LNCaP clone FGC (cell line): ENCODE results near the gene RFPL1.
A peak's percentile ranks its signal among the peaks of the same experiment; 100 is the strongest.

ENCODE experiments used
- DNase-seq: peaks from one replicate; pipeline ENCODE4 v3.0.0-alpha.2; 2011; ENCODE audit warnings: low read depth
- H3K4me3 ChIP-seq: 2 replicates; pipeline ENCODE4 v1.5.1; 2011; ENCODE audit warnings: mild to moderate bottlenecking, low read depth, low read length, control low read depth
- TF ChIP-seq, protein P1 (sequence below): IDR thresholded peaks from 2 replicates; pipeline ENCODE4 v1.5.1; 2012; ENCODE audit warnings: mild to moderate bottlenecking; ENCODE audit not compliant: control insufficient read depth, insufficient read depth; ENCODE audit errors: extremely low read depth

Gene RFPL1

DNA sequence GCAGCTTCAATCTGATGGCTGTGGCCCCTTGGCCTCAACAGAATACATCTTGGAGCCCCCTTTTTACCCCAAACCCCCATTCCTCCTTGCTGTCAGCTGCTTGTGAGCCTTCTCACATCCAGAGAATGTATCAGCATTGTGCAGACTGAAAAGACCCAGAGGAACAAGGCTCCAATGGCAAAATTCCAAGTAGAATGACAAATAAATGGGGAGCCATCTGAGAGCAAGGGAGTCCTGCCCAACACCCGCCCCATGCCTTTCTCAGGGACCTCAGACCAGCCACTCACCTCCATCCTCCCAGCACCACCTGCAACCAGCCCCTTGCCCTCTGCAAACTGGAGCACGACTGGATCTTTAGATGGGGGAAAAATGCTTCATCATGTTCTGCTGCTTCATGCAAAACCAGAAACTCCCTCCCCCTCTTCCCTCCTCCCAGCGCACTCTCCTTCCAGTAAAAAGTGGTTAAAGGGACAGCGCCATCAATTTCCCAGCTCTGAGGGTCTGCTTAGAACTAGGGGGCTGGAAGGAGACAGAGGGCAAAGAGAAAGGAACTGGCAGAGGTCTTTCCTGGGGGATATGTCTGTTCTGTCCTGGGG is 39.4 kb downstream of the RFPL1 start:
- H3K4me3 ChIP-seq = peak overlapping the region; percentile 18; the same call in 1 of the 2 replicates
- TF ChIP-seq, protein P1, sequence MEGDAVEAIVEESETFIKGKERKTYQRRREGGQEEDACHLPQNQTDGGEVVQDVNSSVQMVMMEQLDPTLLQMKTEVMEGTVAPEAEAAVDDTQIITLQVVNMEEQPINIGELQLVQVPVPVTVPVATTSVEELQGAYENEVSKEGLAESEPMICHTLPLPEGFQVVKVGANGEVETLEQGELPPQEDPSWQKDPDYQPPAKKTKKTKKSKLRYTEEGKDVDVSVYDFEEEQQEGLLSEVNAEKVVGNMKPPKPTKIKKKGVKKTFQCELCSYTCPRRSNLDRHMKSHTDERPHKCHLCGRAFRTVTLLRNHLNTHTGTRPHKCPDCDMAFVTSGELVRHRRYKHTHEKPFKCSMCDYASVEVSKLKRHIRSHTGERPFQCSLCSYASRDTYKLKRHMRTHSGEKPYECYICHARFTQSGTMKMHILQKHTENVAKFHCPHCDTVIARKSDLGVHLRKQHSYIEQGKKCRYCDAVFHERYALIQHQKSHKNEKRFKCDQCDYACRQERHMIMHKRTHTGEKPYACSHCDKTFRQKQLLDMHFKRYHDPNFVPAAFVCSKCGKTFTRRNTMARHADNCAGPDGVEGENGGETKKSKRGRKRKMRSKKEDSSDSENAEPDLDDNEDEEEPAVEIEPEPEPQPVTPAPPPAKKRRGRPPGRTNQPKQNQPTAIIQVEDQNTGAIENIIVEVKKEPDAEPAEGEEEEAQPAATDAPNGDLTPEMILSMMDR = no peak
- DNase-seq = no peak

DNA sequence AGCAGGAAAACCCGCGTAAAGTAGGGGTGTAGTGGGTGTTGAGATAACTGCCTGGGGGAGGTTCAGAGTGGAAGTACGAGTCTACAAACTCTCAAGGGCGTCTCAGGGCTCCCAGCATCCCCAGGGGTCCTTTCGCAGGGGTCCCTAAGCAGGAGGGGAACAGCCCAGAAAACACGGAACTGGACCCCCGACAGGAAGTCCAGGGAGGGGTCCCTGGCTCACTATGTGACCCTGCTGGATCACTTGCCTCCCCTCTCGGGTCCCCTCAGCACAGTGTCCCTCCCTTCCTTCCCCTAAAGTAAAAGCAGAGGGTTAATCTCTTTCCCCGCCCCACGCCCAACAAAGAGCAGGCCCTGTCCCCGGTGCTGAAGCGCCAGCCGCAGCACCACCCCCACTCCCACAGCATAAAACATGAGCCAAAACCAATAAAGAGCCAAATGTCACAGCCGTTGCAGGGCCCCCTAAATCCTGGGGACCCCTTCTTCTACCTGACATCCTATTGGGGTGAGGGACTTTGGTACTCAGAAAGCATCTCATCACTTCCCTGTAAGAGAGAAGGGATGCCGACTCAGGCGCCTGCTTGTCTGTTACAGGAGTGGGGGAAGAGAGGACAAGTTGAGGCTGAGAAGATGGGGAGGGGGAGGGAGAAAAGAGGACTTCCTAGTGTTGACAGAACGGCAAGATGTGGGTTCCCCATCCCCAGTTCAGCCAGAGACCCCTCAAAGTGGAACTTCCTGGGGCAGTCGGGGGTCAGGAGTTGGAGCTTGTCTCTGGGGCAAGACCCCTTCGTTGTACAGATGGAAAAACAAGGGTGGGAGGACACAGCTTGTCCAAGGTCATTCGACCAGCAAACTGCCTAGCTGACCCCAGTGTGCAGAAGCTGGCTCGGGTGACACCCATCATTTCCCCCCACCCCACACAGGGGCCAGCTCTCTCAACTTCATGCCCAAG is 40.2 kb downstream of the RFPL1 start:
- DNase-seq = no peak
- TF ChIP-seq, protein P1 = no peak
- peak overlapping the region; percentile 18; the same call in 1 of the 2 replicates for H3K4me3 ChIP-seq

DNA sequence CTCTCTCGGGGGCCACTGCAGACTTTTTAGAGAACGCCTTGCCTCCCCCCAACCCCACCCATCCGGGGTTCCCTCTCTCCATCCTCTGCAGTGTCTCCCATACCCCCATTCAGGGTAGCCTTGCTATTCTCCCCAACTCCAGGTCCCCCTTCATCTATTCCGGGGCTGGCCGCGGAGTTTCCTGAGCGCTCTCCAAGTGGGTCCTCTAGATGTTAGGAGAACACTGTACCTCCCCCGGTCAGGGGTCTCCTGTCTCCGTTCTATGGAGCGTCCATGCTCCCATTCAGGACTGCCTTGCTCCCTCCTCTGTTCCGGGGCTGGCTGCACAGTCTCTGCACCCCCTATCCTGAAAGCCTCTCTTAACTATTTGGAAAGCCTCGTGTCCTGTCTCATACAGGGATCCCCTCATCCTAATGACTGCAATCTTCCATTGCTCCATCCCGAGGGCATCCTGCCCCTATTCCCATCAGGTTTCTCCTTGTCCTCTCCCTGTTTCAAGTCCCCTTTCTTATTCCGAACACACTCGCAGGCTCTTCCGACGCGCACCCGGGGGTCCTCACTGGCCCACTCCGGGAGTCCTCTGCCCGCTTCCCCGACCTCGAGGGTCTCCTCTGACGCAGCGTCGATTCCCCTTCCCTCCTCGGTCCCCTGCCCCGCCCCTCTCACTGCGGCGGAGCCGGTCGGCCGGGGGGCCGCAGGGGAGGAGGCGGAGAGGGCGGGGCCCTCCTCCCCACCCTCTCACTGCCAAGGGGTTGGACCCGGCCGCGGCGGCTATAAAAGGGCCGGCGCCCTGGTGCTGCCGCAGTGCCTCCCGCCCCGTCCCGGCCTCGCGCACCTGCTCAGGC is 41.3 kb downstream of the RFPL1 start, which contains the start of gene NEFH:
Gene NEFH, plus strand, starts transcription at position 802 of the 845 bp plus-strand sequence. CDS start 45 bp downstream, outside the sequence.
- no peak for DNase-seq
- no peak within 1 kb of the TSS for H3K4me3 ChIP-seq
- TF ChIP-seq, protein P1 = no peak

DNA sequence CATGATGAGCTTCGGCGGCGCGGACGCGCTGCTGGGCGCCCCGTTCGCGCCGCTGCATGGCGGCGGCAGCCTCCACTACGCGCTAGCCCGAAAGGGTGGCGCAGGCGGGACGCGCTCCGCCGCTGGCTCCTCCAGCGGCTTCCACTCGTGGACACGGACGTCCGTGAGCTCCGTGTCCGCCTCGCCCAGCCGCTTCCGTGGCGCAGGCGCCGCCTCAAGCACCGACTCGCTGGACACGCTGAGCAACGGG is 41.8 kb downstream of the RFPL1 start:
- TF ChIP-seq, protein P1 = no peak
- no peak overlapping the region for H3K4me3 ChIP-seq
- DNase-seq = no peak

DNA sequence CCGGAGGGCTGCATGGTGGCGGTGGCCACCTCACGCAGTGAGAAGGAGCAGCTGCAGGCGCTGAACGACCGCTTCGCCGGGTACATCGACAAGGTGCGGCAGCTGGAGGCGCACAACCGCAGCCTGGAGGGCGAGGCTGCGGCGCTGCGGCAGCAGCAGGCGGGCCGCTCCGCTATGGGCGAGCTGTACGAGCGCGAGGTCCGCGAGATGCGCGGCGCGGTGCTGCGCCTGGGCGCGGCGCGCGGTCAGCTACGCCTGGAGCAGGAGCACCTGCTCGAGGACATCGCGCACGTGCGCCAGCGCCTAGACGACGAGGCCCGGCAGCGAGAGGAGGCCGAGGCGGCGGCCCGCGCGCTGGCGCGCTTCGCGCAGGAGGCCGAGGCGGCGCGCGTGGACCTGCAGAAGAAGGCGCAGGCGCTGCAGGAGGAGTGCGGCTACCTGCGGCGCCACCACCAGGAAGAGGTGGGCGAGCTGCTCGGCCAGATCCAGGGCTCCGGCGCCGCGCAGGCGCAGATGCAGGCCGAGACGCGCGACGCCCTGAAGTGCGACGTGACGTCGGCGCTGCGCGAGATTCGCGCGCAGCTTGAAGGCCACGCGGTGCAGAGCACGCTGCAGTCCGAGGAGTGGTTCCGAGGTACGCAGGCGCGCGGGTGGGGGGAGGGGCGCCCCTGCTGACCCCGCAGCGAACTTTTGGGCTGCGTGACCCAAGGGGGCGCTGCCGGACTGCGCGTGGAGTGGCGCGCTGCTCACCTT is 42.3 kb downstream of the RFPL1 start:
- H3K4me3 ChIP-seq = no peak overlapping the region
- TF ChIP-seq, protein P1 = no peak
- DNase-seq = no peak
